HCT116 (cell line): ENCODE results near the gene RPL18. TPM values are rescaled to one million over a fixed set of nuclear protein-coding genes. Genes with fewer than 3 reads are reported as not detected.

Experiments used
- ATAC-seq: fragments of 200-7000 bp; cut with Tn5 transposase; 2 replicates; pipeline ENCODE4 v1.9.1; 2020; ENCODE audit warnings: mild to moderate bottlenecking, moderate library complexity
- BruUV-seq: library from RNA; stranded (reverse); fragments of 400-500 nt; replicated peaks from 2 replicates; lab custom pipeline; 2021; lab: Mats Ljungman, UMichigan
- CTCF ChIA-PET: fragments of 300-600 bp; sonication (Branson Sonifier 250); formaldehyde crosslinking; loops from one replicate; lab custom pipeline; 2021; ENCODE audit warnings: antibody characterized with exemption; lab: Charles Lee
- POLR2A ChIA-PET: fragments of 300-600, 350-600 bp; sonication (Branson Sonifier 250); formaldehyde crosslinking; loops from one replicate; lab custom pipeline; 2021; ENCODE audit warnings: antibody characterized with exemption; lab: Charles Lee
- RAD21 ChIA-PET, 2 experiments: fragments of 300-600 bp; sonication (Branson Sonifier 250); formaldehyde crosslinking; loops; one replicate each; lab custom pipeline; 2023; ENCODE audit warnings: low total read pairs in 2 of 2; ENCODE audit not compliant: uncharacterized antibody in 2 of 2, unreplicated experiment in 2 of 2, low non-redundant PET in 1 of 2; lab: Charles Lee
- DNase-seq: peaks from one replicate; pipeline ENCODE4 v3.0.0-alpha.2; 2010; ENCODE audit warnings: low read depth, low spot score
- H2AFZ ChIP-seq: fragments of 200-600 bp; shearing (Covaris generic), sonication (generic); 2 replicates; pipeline ENCODE4 v1.6.1; 2017; ENCODE audit warnings: low read depth, mixed run types, mixed read lengths, antibody characterized with exemption, low read length; ENCODE audit not compliant: poor library complexity, severe bottlenecking
- H3K27ac ChIP-seq: 2 replicates; pipeline ENCODE4 v1.5.1; 2012; ENCODE audit warnings: low read depth, low read length
- H3K27me3 ChIP-seq: fragments of 200-600 bp; sonication (generic); 2 replicates; pipeline ENCODE4 v1.6.1; 2016; ENCODE audit warnings: mixed run types, low read length, mixed read lengths; ENCODE audit not compliant: insufficient read depth
- H3K36me3 ChIP-seq, 2 experiments: fragments of 200-500 bp in 1 of 2; fragments of 200-600 bp in 1 of 2; sonication (Bioruptor generic) in 1 of 2; sonication (generic) in 1 of 2; 2 replicates each; pipeline versions ENCODE4 v1.5.1 to v1.6.1; 2014 to 2016; ENCODE audit warnings: low read length in 2 of 2, inconsistent platforms in 1 of 2, mixed read lengths in 1 of 2, mixed run types in 1 of 2; ENCODE audit not compliant: insufficient read depth in 2 of 2, control insufficient read depth in 1 of 2
- H3K4me1 ChIP-seq, 2 experiments: fragments of 200-600 bp in 1 of 2; sonication (generic) in 1 of 2; 2 replicates each; pipeline versions ENCODE4 v1.5.1 to v1.6.1; 2012 to 2017; ENCODE audit warnings: low read length in 2 of 2, inconsistent platforms in 1 of 2, mild to moderate bottlenecking in 1 of 2, mixed read lengths in 1 of 2, mixed run types in 1 of 2, moderate library complexity in 1 of 2; ENCODE audit not compliant: insufficient read depth in 2 of 2, control insufficient read depth in 1 of 2
- H3K4me2 ChIP-seq: fragments of 200-600 bp; sonication (generic); 2 replicates; pipeline ENCODE4 v1.6.1; 2017; ENCODE audit warnings: mixed run types, low read length, mixed read lengths
- H3K4me3 ChIP-seq, 2 experiments: fragments of 200-600 bp in 1 of 2; sonication (generic) in 1 of 2; replicated peaks in 1 of 2; 2 replicates each; pipeline ENCODE4 v1.5.1; 2011 to 2016; ENCODE audit warnings: low read length in 2 of 2, control low read depth in 1 of 2, low read depth in 1 of 2, mild to moderate bottlenecking in 1 of 2, mixed read lengths in 1 of 2, mixed run types in 1 of 2
- H3K79me2 ChIP-seq: fragments of 200-600 bp; sonication (generic); 2 replicates; pipeline ENCODE4 v1.6.1; 2017; ENCODE audit warnings: mild to moderate bottlenecking, mixed run types, low read length, moderate library complexity, mixed read lengths; ENCODE audit not compliant: insufficient read depth
- H3K9ac ChIP-seq: fragments of 200-600 bp; sonication (generic); 2 replicates; pipeline ENCODE4 v1.6.1; 2016; ENCODE audit warnings: low read length, mixed read lengths
- H3K9me2 ChIP-seq: fragments of 200-600 bp; sonication (generic), shearing (Covaris generic); 2 replicates; pipeline ENCODE4 v1.6.1; 2017; ENCODE audit warnings: mixed run types, mild to moderate bottlenecking, moderate library complexity; ENCODE audit not compliant: insufficient read depth
- H3K9me3 ChIP-seq, 2 experiments: fragments of 200-500 bp in 1 of 2; fragments of 200-600 bp in 1 of 2; sonication (Bioruptor generic) in 1 of 2; sonication (generic) in 1 of 2; 2 replicates each; pipeline ENCODE4 v1.6.1; 2014 to 2017; ENCODE audit warnings: low read length in 2 of 2, mixed read lengths in 2 of 2, inconsistent platforms in 1 of 2, low read depth in 1 of 2, mild to moderate bottlenecking in 1 of 2, mixed run types in 1 of 2, moderate library complexity in 1 of 2; ENCODE audit not compliant: control insufficient read depth in 1 of 2, insufficient read depth in 1 of 2
- H4K20me1 ChIP-seq: fragments of 200-600 bp; sonication (generic), shearing (Covaris generic); 2 replicates; pipeline ENCODE4 v1.6.1; 2017; ENCODE audit warnings: mixed run types, mild to moderate bottlenecking, moderate library complexity; ENCODE audit not compliant: insufficient read depth
- CBX3 ChIP-seq: IDR thresholded peaks from 2 replicates; pipeline ENCODE4 v1.6.1; 2012; ENCODE audit warnings: low read depth
- EGR1 ChIP-seq: IDR thresholded peaks from 2 replicates; pipeline ENCODE4 v1.6.1; 2012; ENCODE audit warnings: low read depth
- EZH2phosphoT487 ChIP-seq: fragments of 200-600 bp; IDR thresholded peaks from 2 replicates; pipeline ENCODE4 v1.6.1; 2018; ENCODE audit warnings: antibody characterized with exemption, borderline replicate concordance
- FOSL1 ChIP-seq: IDR thresholded peaks from 2 replicates; pipeline ENCODE4 v1.6.1; 2012; ENCODE audit warnings: low read depth
- POLR2A ChIP-seq: IDR thresholded peaks from 2 replicates; pipeline ENCODE4 v1.7.0; 2011; ENCODE audit warnings: borderline replicate concordance; ENCODE audit not compliant: insufficient read depth, insufficient read length; ENCODE audit errors: extremely low read depth
- POLR2AphosphoS5 ChIP-seq: IDR thresholded peaks from 2 replicates; pipeline ENCODE4 v1.6.1; 2011; ENCODE audit warnings: mild to moderate bottlenecking, low read depth, low read length, moderate library complexity
- RAD21 ChIP-seq: IDR thresholded peaks from 2 replicates; pipeline ENCODE4 v1.6.1; 2012; ENCODE audit warnings: low read depth, mild to moderate bottlenecking
- SIN3A ChIP-seq: IDR thresholded peaks from 2 replicates; pipeline ENCODE4 v1.6.1; 2012; ENCODE audit warnings: low read depth
- SP1 ChIP-seq: IDR thresholded peaks from 2 replicates; pipeline ENCODE4 v1.6.1; 2012; ENCODE audit warnings: low read depth
- TCF7L2 ChIP-seq: IDR thresholded peaks from 2 replicates; pipeline ENCODE4 v1.7.0; 2011; ENCODE audit warnings: borderline replicate concordance, inconsistent platforms; ENCODE audit not compliant: insufficient read depth, insufficient read length; ENCODE audit errors: extremely low read depth
- YY1 ChIP-seq: IDR thresholded peaks from 2 replicates; pipeline ENCODE4 v1.6.1; 2011; ENCODE audit warnings: low read length, low read depth, moderate library complexity, mild to moderate bottlenecking; ENCODE audit not compliant: insufficient replicate concordance; ENCODE audit errors: extremely low read depth
- ZNF274 ChIP-seq: fragments of 200-500 bp; sonication (Bioruptor generic); IDR thresholded peaks from 2 replicates; pipeline ENCODE4 v1.6.1; 2014; ENCODE audit warnings: mild to moderate bottlenecking, low read depth, low read length, inconsistent platforms
- intact Hi-C: fragments of 100-400 bp; cut with micrococcal nuclease; formaldehyde crosslinking; loops from 2 replicates; pipeline ENCODE4 v1.10.0; 2022
- total RNA-seq: library from RNA; stranded (reverse); gene quantifications from one replicate; pipeline ENCODE4 v1.2.1, GENCODE V29; 2021; ENCODE audit not compliant: unreplicated experiment
- TF ChIP-seq, protein P1 (sequence below): IDR thresholded peaks from 2 replicates; pipeline ENCODE4 v1.6.1; 2012
- TF ChIP-seq, protein P2 (sequence below): IDR thresholded peaks from 2 replicates; pipeline ENCODE4 v1.6.1; 2011; ENCODE audit warnings: mild to moderate bottlenecking, low read length, moderate library complexity; ENCODE audit not compliant: insufficient replicate concordance; ENCODE audit errors: extremely low read depth
- TF ChIP-seq, protein P3 (sequence below): IDR thresholded peaks from 2 replicates; pipeline ENCODE4 v1.6.1; 2012; ENCODE audit warnings: low read depth
- TF ChIP-seq, protein P4 (sequence below), 3 experiments: fragments of 200-600 bp in 1 of 3; sonication (generic) in 1 of 3; IDR thresholded peaks in 2 of 3; conservative IDR thresholded peaks in 1 of 3; 2 replicates each; pipeline ENCODE4 v1.5.1; 2012 to 2017; ENCODE audit warnings: low read depth in 2 of 3, low read length in 2 of 3, antibody characterized with exemption in 1 of 3, borderline replicate concordance in 1 of 3, control low read depth in 1 of 3, mild to moderate bottlenecking in 1 of 3, mixed read lengths in 1 of 3, mixed run types in 1 of 3, moderate library complexity in 1 of 3; ENCODE audit not compliant: insufficient read depth in 1 of 3

Gene RPL18
- total RNA-seq, 1 experiment from 2014 or later = 2,006 TPM

DNA sequence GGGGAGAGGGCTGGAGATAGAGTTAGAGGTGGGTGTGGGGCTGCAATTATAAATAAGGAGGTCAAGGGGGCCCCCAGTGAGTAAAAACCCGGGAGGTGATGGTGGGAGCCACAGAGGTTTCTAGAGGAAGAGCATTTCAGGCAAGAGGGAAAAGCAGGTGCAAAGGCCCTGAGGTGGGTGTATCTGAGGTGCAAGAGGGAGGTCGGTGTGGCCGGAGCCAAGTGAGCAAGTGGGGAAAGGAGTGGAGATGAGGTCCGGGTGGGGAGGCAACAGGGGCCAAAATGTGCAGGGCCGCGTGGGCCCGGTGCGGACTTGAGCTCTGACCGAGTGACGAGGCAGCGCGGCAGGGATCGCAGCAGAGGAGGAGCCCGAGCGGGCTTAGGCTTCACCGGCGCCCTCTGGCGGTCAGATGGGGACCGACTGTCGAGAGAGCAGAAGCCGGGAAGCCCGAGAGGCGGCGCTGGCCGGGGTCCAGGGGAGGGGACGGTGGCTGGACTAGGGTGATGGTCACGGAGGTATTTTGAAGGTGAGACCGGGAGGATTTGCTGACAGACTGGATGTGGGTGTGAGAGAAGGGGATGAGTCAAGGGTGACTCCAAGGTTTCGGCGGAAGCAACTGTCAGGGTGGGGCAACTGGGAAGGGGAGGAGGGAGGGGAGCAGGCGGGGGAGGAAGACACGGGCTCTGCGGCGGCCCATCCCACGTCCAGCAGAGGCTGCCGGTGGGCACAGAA is 30.1 kb downstream of the RPL18 start:
- POLR2A ChIA-PET = interaction anchor here (0.7 to 1.1 kb wide), 5 partner anchors 20 to 101 kb away, joined by 3 to 5 read pairs (median 3); partner anchors contain the start of genes RPL18 and SPHK2
- Histone ChIP-seq H3K79me2 (no peaks in the 10 kb centered on the region), H3K4me2 (peak overlapping the region; percentile 84), H3K9ac (peak overlapping the region; percentile 58), H3K4me1 (peaks cover 10 to 28% of the 10 kb centered on the region in 2 experiments), H3K36me3 (no peaks in the 10 kb centered on the region), H2AFZ (no peak overlapping the region), H3K27me3 (no peaks in the 10 kb centered on the region), H4K20me1 (no peaks in the 10 kb centered on the region), H3K9me3 (no peaks in the 10 kb centered on the region), H3K27ac (no peak overlapping the region), H3K4me3 (peak overlapping the region; percentile 35 to 50), H3K9me2 (no peaks in the 10 kb centered on the region)
- intact Hi-C loops = loop anchor here (10.0 kb wide), 1 partner anchor 264 kb away; the partner anchor contains the start of gene EMP3
- DNase-seq = peak; percentile 88
- peak; percentile 4 for TF ChIP-seq YY1
- peak; percentile 92 for TF ChIP-seq EGR1
- TF ChIP-seq, protein P1, sequence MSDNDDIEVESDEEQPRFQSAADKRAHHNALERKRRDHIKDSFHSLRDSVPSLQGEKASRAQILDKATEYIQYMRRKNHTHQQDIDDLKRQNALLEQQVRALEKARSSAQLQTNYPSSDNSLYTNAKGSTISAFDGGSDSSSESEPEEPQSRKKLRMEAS = peak; percentile 85
- TF ChIP-seq EZH2phosphoT487 = no peak
- peak; percentile 58 for TF ChIP-seq POLR2AphosphoS5
- peak; percentile 85 for TF ChIP-seq CBX3
- peak; percentile 87 for TF ChIP-seq SP1
- TF ChIP-seq POLR2A = no peak
- peak; percentile 68 for TF ChIP-seq RAD21
- no peak for TF ChIP-seq SIN3A
- no peak for TF ChIP-seq ZNF274
- peak; percentile 74 for TF ChIP-seq FOSL1
- TF ChIP-seq, protein P2, sequence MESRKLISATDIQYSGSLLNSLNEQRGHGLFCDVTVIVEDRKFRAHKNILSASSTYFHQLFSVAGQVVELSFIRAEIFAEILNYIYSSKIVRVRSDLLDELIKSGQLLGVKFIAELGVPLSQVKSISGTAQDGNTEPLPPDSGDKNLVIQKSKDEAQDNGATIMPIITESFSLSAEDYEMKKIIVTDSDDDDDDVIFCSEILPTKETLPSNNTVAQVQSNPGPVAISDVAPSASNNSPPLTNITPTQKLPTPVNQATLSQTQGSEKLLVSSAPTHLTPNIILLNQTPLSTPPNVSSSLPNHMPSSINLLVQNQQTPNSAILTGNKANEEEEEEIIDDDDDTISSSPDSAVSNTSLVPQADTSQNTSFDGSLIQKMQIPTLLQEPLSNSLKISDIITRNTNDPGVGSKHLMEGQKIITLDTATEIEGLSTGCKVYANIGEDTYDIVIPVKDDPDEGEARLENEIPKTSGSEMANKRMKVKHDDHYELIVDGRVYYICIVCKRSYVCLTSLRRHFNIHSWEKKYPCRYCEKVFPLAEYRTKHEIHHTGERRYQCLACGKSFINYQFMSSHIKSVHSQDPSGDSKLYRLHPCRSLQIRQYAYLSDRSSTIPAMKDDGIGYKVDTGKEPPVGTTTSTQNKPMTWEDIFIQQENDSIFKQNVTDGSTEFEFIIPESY = no peak
- TF ChIP-seq, protein P3, sequence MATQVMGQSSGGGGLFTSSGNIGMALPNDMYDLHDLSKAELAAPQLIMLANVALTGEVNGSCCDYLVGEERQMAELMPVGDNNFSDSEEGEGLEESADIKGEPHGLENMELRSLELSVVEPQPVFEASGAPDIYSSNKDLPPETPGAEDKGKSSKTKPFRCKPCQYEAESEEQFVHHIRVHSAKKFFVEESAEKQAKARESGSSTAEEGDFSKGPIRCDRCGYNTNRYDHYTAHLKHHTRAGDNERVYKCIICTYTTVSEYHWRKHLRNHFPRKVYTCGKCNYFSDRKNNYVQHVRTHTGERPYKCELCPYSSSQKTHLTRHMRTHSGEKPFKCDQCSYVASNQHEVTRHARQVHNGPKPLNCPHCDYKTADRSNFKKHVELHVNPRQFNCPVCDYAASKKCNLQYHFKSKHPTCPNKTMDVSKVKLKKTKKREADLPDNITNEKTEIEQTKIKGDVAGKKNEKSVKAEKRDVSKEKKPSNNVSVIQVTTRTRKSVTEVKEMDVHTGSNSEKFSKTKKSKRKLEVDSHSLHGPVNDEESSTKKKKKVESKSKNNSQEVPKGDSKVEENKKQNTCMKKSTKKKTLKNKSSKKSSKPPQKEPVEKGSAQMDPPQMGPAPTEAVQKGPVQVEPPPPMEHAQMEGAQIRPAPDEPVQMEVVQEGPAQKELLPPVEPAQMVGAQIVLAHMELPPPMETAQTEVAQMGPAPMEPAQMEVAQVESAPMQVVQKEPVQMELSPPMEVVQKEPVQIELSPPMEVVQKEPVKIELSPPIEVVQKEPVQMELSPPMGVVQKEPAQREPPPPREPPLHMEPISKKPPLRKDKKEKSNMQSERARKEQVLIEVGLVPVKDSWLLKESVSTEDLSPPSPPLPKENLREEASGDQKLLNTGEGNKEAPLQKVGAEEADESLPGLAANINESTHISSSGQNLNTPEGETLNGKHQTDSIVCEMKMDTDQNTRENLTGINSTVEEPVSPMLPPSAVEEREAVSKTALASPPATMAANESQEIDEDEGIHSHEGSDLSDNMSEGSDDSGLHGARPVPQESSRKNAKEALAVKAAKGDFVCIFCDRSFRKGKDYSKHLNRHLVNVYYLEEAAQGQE = no peak
- peak; percentile 21 for TF ChIP-seq TCF7L2
- TF ChIP-seq, protein P4, sequence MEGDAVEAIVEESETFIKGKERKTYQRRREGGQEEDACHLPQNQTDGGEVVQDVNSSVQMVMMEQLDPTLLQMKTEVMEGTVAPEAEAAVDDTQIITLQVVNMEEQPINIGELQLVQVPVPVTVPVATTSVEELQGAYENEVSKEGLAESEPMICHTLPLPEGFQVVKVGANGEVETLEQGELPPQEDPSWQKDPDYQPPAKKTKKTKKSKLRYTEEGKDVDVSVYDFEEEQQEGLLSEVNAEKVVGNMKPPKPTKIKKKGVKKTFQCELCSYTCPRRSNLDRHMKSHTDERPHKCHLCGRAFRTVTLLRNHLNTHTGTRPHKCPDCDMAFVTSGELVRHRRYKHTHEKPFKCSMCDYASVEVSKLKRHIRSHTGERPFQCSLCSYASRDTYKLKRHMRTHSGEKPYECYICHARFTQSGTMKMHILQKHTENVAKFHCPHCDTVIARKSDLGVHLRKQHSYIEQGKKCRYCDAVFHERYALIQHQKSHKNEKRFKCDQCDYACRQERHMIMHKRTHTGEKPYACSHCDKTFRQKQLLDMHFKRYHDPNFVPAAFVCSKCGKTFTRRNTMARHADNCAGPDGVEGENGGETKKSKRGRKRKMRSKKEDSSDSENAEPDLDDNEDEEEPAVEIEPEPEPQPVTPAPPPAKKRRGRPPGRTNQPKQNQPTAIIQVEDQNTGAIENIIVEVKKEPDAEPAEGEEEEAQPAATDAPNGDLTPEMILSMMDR (IDR thresholded peaks at IDR 0.05 in 2 of 3, conservative IDR thresholded peaks at IDR 0.05 in 1 of 3; ENCODE audit: borderline replicate concordance in 1 of 3, insufficient read depth in 1 of 3, low read depth in 2 of 3, low read length in 2 of 3) = peak; percentile 90 to 97 (median 93)
- no TSS peak for BruUV-seq
- CTCF ChIA-PET = interaction anchor here (0.5 to 7.7 kb wide), 20 partner anchors 9 to 274 kb away, joined by 3 to 276 read pairs (median 4); partner anchors contain the start of genes CA11, RPL18, SYNGR4 and TMEM143
- RAD21 ChIA-PET = interaction anchor here (0.8 to 1.2 kb wide), 2 partner anchors 83 kb away, joined by 3 read pairs; no protein-coding TSS in a partner anchor
- ATAC-seq = peak; percentile 84
